ENCODE data around the gene FBRS. TPM values are rescaled to one million over a fixed set of nuclear protein-coding genes. Genes with fewer than 3 reads are reported as not detected.

Gene FBRS
- total and polyA plus RNA-seq, 2 of the 13 experiments (the other 11 are each of a cell fraction or from before 2014, with no cell fraction given), result 13.7 to 16.2 TPM

DNA sequence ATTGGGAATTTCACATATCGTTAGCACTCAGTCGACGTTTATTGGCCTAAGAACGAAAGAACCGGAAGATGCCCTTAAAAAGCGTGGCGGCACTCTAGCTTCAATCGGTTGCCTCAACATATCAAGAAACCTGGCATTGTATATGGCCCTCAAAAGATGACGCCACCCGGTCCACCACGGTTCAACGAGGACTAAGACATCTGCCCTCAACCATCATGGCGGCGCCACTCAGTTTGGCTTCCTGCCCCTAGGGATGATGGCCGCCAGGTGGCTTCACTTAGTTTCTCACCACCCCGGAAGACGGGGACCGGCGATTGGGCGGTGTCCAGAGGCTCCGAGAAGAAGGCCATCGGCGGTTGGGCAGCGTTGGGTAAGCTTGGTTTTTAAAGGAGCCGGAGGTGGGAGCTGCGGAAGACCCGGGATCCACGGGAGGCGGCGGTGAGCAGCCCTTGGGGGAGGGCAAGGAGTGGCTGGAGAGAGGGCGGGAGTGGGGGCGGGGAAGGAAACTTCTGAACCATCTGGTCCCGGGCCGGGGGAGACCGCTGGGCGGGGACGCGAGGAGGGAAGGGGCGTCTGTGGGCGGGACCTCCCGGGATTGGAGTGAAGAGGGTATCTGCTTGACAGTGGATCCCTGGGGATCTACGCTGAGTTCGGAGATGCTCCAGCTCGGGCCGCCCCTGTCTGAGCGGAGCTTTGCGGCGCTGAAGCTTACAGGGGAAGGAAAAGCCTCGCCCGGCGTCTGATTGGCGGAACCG lies 7.7 kb upstream of the FBRS start, which contains the start of gene PRR14 (continued):
- TF ChIP-seq ZBTB26 (CRISPR knock-in tag; IDR thresholded peaks at IDR 0.05; ENCODE audit: borderline replicate concordance) (no peak), ZNF572 (CRISPR knock-in tag; IDR thresholded peaks at IDR 0.05) (no peak), SUZ12 (IDR thresholded peaks at IDR 0.05; ENCODE audit: low read depth, low read length) (no peak), ISX (CRISPR knock-in tag; conservative IDR thresholded peaks at IDR 0.05) (no peak), GABPB1 (CRISPR knock-in tag; IDR thresholded peaks at IDR 0.05) (peak; percentile 86), SALL1 (CRISPR knock-in tag; IDR thresholded peaks at IDR 0.05) (peak; percentile 2; the same call in 1 of the 2 replicates), ZNF484 (CRISPR knock-in tag; IDR thresholded peaks at IDR 0.05; ENCODE audit: borderline replicate concordance, low read depth) (no peak), SMAD3 (CRISPR knock-in tag; IDR thresholded peaks at IDR 0.05) (no peak), PRDM15 (CRISPR knock-in tag; IDR thresholded peaks at IDR 0.05) (peak; percentile 81; the same call in 1 of the 2 replicates), ZNF670 (CRISPR knock-in tag; IDR thresholded peaks at IDR 0.05; ENCODE audit: borderline replicate concordance) (no peak), WIZ (CRISPR knock-in tag; IDR thresholded peaks at IDR 0.05) (0 out of 2 replicates have a peak, but pooled peaks have one; percentile 16), DMAP1 (CRISPR knock-in tag; IDR thresholded peaks at IDR 0.05) (0 out of 2 replicates have a peak, but pooled peaks have one; percentile 10), PAF1 (CRISPR knock-in tag; IDR thresholded peaks at IDR 0.05) (no peak), HIC2 (CRISPR knock-in tag; IDR thresholded peaks at IDR 0.05; ENCODE audit: low read depth) (no peak), RXRB (CRISPR knock-in tag; IDR thresholded peaks at IDR 0.05; ENCODE audit: borderline replicate concordance) (no peak; the same call in 1 of the 2 replicates), ZNF709 (CRISPR knock-in tag; IDR thresholded peaks at IDR 0.05) (peak; percentile 85; the same call in 1 of the 2 replicates), ZNF782 (CRISPR knock-in tag; IDR thresholded peaks at IDR 0.05; ENCODE audit: borderline replicate concordance) (peak; percentile 11; the same call in 1 of the 2 replicates), NFE2 (CRISPR knock-in tag; IDR thresholded peaks at IDR 0.05) (no peak), CHD2 (IDR thresholded peaks at IDR 0.05; ENCODE audit: low read depth, low read length) (peak; percentile 69), HOXA7 (CRISPR knock-in tag; IDR thresholded peaks at IDR 0.05) (no peak), ZNF17 (CRISPR knock-in tag; IDR thresholded peaks at IDR 0.05) (no peak), GATAD1 (CRISPR knock-in tag; IDR thresholded peaks at IDR 0.05) (peak; percentile 77), HOXA9 (CRISPR knock-in tag; IDR thresholded peaks at IDR 0.05; ENCODE audit: borderline replicate concordance) (0 out of 2 replicates have a peak, but pooled peaks have one; percentile 40)
- TF ChIP-seq, protein P1, sequence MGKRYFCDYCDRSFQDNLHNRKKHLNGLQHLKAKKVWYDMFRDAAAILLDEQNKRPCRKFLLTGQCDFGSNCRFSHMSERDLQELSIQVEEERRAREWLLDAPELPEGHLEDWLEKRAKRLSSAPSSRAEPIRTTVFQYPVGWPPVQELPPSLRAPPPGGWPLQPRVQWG (CRISPR knock-in tag; IDR thresholded peaks at IDR 0.05; ENCODE audit: borderline replicate concordance, low read depth), result no peak
